Measurements from ENCODE around the gene CACNB4.

DNA sequence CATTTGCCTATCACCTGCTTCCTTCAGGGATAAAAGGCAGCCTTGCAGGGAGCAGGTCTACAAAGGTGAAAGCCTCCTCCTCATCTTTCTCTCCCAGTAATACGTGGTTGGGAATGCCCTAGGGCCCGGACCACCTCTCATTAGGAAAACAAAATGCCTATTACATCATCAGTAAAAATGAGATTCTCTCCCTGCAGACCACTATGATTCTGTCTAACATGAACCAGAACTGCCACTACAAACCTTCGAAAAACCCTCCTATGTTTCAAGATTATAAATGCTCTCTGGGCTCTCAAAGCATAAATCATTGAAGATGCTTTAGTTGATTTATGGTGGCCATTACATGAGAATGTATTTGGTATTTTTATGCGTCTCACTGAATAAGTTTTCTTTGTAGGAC, 162.2 kb downstream of the CACNB4 start:
- TF ChIP-seq, protein P1, sequence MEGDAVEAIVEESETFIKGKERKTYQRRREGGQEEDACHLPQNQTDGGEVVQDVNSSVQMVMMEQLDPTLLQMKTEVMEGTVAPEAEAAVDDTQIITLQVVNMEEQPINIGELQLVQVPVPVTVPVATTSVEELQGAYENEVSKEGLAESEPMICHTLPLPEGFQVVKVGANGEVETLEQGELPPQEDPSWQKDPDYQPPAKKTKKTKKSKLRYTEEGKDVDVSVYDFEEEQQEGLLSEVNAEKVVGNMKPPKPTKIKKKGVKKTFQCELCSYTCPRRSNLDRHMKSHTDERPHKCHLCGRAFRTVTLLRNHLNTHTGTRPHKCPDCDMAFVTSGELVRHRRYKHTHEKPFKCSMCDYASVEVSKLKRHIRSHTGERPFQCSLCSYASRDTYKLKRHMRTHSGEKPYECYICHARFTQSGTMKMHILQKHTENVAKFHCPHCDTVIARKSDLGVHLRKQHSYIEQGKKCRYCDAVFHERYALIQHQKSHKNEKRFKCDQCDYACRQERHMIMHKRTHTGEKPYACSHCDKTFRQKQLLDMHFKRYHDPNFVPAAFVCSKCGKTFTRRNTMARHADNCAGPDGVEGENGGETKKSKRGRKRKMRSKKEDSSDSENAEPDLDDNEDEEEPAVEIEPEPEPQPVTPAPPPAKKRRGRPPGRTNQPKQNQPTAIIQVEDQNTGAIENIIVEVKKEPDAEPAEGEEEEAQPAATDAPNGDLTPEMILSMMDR (IDR thresholded peaks at IDR 0.05): no peak
- TF ChIP-seq POLR2A (IDR thresholded peaks at IDR 0.05) (no peak), POLR2AphosphoS5 (IDR thresholded peaks at IDR 0.05) (no peak)

Measured in breast epithelium (tissue), 3 donors.